ENCODE results near the gene CXCL13. TPM values are rescaled to one million over a fixed set of nuclear protein-coding genes. Genes with fewer than 3 reads are reported as not detected.
A peak's percentile ranks its signal among the peaks of the same experiment; 100 is the strongest.
"Not testable (repeated sequence)": the region's sequence is repeated elsewhere in the genome, so short reads cannot be mapped to it uniquely, and the experiment has no call there.

The CXCL13 gene
- total and polyA plus RNA-seq, 4 donors: 1.2 to 4.0 (median 2.8) TPM; not detected in 1

- Histone ChIP-seq H3K36me3 (ENCODE audit: control insufficient read depth in 4 of 4, insufficient read depth in 3 of 4, low read depth in 1 of 4, low read length in 3 of 4) (no peaks in the 10 kb centered on the region), H3K9me3 (ENCODE audit: control insufficient read depth in 4 of 4, low read length in 3 of 4) (no peaks in the 10 kb centered on the region), H3K4me1 (ENCODE audit: control insufficient read depth in 4 of 4, insufficient read depth in 4 of 4, low read length in 3 of 4) (peaks cover 0 to 13% (median 6%) of the 10 kb centered on the region in 4 donors), H3K27ac (ENCODE audit: low read depth in 1 of 2, low read length in 2 of 2) (no peak overlapping the region), H3K4me3 (ENCODE audit: low read depth in 1 of 3, low read length in 3 of 3) (no peak overlapping the region), H3K9ac (ENCODE audit: low read depth in 1 of 2, low read length in 2 of 2) (no peak overlapping the region), H3K27me3 (ENCODE audit: control insufficient read depth in 4 of 4, insufficient read depth in 4 of 4, low read length in 3 of 4) (no peaks in the 10 kb centered on the region)
- DNase-seq (ENCODE audit: low spot score): no peak
- 88% methylated on average over 3 of the region's 3 CpGs for WGBS
- TF ChIP-seq NR2F2 (IDR thresholded peaks at IDR 0.05): no peak
- TF ChIP-seq YY1 (IDR thresholded peaks at IDR 0.05): peak; percentile 39
- TF ChIP-seq FOXA2 (IDR thresholded peaks at IDR 0.05): peak; percentile 28
Observed at GRCh38 chr4:77636902-77637301, 31.3 kb downstream of the CXCL13 start.

GRCh38 chr4:77644069-77644468 is 38.4 kb downstream of the CXCL13 start:
- not testable (repeated sequence) for DNase-seq (ENCODE audit: low spot score); H3K9ac ChIP-seq (ENCODE audit: low read depth in 1 of 2, low read length in 2 of 2); H3K36me3 ChIP-seq (ENCODE audit: control insufficient read depth in 4 of 4, insufficient read depth in 3 of 4, low read depth in 1 of 4, low read length in 3 of 4); H3K27me3 ChIP-seq (ENCODE audit: control insufficient read depth in 4 of 4, insufficient read depth in 4 of 4, low read length in 3 of 4); H3K9me3 ChIP-seq (ENCODE audit: control insufficient read depth in 4 of 4, low read length in 3 of 4); H3K27ac ChIP-seq (ENCODE audit: low read depth in 1 of 2, low read length in 2 of 2); H3K4me1 ChIP-seq (ENCODE audit: control insufficient read depth in 4 of 4, insufficient read depth in 4 of 4, low read length in 3 of 4); H3K4me3 ChIP-seq (ENCODE audit: low read depth in 1 of 3, low read length in 3 of 3)
- WGBS: 95% methylated on average over 1 of the region's 1 CpG

- Histone ChIP-seq H3K4me1 (ENCODE audit: control insufficient read depth in 4 of 4, insufficient read depth in 4 of 4, low read length in 3 of 4) (peaks cover 2 to 17% (median 10%) of the 10 kb centered on the region in 4 donors), H3K36me3 (ENCODE audit: control insufficient read depth in 4 of 4, insufficient read depth in 3 of 4, low read depth in 1 of 4, low read length in 3 of 4) (no peaks in the 10 kb centered on the region), H3K27ac (ENCODE audit: low read depth in 1 of 2, low read length in 2 of 2) (no peak overlapping the region), H3K4me3 (ENCODE audit: low read depth in 1 of 3, low read length in 3 of 3) (no peak overlapping the region), H3K9me3 (ENCODE audit: control insufficient read depth in 4 of 4, low read length in 3 of 4) (no peaks in the 10 kb centered on the region), H3K9ac (ENCODE audit: low read depth in 1 of 2, low read length in 2 of 2) (no peak overlapping the region), H3K27me3 (ENCODE audit: control insufficient read depth in 4 of 4, insufficient read depth in 4 of 4, low read length in 3 of 4) (no peaks in the 10 kb centered on the region)
- 79% methylated on average over 1 of the region's 1 CpG for WGBS
- no peak for TF ChIP-seq RXRA (IDR thresholded peaks at IDR 0.05)
- no peak for TF ChIP-seq MAX (IDR thresholded peaks at IDR 0.05)
- TF ChIP-seq HNF4G (IDR thresholded peaks at IDR 0.05): no peak
- no peak for TF ChIP-seq FOXA2 (IDR thresholded peaks at IDR 0.05)
- TF ChIP-seq ZBTB33 (IDR thresholded peaks at IDR 0.05): no peak
- TF ChIP-seq FOXA1 (IDR thresholded peaks at IDR 0.05): no peak
- no peak for TF ChIP-seq YY1 (IDR thresholded peaks at IDR 0.05)
- no peak for TF ChIP-seq TAF1 (conservative IDR thresholded peaks at IDR 0.05)
- TF ChIP-seq REST (IDR thresholded peaks at IDR 0.05): no peak
- DNase-seq (ENCODE audit: low spot score): no peak
Observed at GRCh38 chr4:77650787-77651186, 45.2 kb downstream of the CXCL13 start.
